Left ventricle myocardium inferior (tissue), 1 donor: ENCODE results near the gene CASP10. TPM values are rescaled to one million over a fixed set of nuclear protein-coding genes. Genes with fewer than 3 reads are reported as not detected.

ENCODE experiments used
- DNase-seq: peaks from one replicate; pipeline ENCODE4 v3.0.0-alpha.2; 2020
- H3K27ac ChIP-seq: fragments of 200-600 bp; replicated peaks from 2 replicates; pipeline ENCODE4 v1.8.0; 2021
- H3K27me3 ChIP-seq: fragments of 200-600 bp; 2 replicates; pipeline ENCODE4 v1.8.0; 2021; ENCODE audit warnings: low read depth
- H3K36me3 ChIP-seq: fragments of 200-600 bp; 2 replicates; pipeline ENCODE4 v1.8.0; 2021
- H3K4me1 ChIP-seq: fragments of 200-600 bp; 2 replicates; pipeline ENCODE4 v1.8.0; 2021
- H3K4me3 ChIP-seq: fragments of 200-600 bp; 2 replicates; pipeline ENCODE4 v1.8.0; 2021; ENCODE audit warnings: mild to moderate bottlenecking, moderate library complexity
- H3K9me3 ChIP-seq: fragments of 200-600 bp; replicated peaks from 2 replicates; pipeline ENCODE4 v1.8.0; 2021
- intact Hi-C: fragments of 100-400 bp; cut with micrococcal nuclease; formaldehyde crosslinking; loops from one replicate; pipeline ENCODE4 v1.11.0; 2022
- total RNA-seq: library from RNA; stranded (reverse); fragmentation: NEBNext Ultra II Directional; extraction: Animal tissue kit (Norgen Biotek cat#: 25700); gene quantifications from one replicate; pipeline ENCODE4 v1.2.1, GENCODE V29; 2021
- TF ChIP-seq, protein P1 (sequence below): fragments of 200-600 bp; IDR thresholded peaks from 2 replicates; pipeline ENCODE4 v1.8.0; 2021; ENCODE audit warnings: antibody characterized with exemption, mild to moderate bottlenecking, borderline replicate concordance
- donor health status: DM: no; HTN: yes; CAD: no; lungs with severe emphysema.

CASP10 gene
- total RNA-seq, 1 donor from 2014 or later = 5.4 TPM

DNA sequence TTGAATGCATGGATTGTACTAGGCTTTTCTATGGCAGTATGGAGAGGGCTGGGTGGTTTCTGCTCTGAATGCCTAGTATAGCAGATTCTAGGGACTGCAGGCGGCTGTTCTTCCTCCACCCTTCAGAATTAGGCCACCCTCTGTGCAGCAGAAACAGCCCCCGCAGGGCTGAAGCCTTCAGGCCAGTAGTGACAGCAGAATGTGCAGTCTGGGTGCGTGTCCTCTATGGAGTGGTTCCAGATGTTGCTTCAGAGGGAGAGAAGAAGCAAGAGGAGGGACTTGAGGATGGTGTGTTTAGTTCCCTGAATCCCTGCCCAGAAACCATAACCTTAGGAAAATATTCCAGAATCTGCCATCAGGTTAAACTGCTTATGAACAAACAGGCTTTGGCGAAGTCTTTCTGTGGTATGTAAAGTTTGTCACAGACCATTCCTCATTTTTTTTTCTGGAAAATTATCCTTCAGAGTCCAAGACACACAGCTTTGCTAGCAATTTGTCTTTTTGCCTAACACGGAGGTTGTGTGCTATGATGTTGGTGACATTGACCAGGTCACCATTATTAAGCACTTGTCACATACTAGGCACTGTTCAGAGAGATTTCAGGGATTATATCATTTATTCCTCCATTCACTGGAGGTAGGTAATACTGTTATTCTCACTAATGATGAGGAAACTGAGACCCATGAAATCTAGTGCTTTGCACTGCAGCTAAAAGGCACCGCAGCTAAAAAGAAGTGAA lies 21.1 kb downstream of the CASP10 start:
- H3K27ac ChIP-seq = no peak overlapping the region
- intact Hi-C loops = no loop called here
- no peak overlapping the region for H3K4me3 ChIP-seq
- peaks cover 10% of the 10 kb centered on the region for H3K36me3 ChIP-seq
- no peak for DNase-seq
- peaks cover 6% of the 10 kb centered on the region for H3K4me1 ChIP-seq
- no peaks in the 10 kb centered on the region for H3K27me3 ChIP-seq
- H3K9me3 ChIP-seq = no peaks in the 10 kb centered on the region
- TF ChIP-seq, protein P1, sequence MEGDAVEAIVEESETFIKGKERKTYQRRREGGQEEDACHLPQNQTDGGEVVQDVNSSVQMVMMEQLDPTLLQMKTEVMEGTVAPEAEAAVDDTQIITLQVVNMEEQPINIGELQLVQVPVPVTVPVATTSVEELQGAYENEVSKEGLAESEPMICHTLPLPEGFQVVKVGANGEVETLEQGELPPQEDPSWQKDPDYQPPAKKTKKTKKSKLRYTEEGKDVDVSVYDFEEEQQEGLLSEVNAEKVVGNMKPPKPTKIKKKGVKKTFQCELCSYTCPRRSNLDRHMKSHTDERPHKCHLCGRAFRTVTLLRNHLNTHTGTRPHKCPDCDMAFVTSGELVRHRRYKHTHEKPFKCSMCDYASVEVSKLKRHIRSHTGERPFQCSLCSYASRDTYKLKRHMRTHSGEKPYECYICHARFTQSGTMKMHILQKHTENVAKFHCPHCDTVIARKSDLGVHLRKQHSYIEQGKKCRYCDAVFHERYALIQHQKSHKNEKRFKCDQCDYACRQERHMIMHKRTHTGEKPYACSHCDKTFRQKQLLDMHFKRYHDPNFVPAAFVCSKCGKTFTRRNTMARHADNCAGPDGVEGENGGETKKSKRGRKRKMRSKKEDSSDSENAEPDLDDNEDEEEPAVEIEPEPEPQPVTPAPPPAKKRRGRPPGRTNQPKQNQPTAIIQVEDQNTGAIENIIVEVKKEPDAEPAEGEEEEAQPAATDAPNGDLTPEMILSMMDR = no peak

DNA sequence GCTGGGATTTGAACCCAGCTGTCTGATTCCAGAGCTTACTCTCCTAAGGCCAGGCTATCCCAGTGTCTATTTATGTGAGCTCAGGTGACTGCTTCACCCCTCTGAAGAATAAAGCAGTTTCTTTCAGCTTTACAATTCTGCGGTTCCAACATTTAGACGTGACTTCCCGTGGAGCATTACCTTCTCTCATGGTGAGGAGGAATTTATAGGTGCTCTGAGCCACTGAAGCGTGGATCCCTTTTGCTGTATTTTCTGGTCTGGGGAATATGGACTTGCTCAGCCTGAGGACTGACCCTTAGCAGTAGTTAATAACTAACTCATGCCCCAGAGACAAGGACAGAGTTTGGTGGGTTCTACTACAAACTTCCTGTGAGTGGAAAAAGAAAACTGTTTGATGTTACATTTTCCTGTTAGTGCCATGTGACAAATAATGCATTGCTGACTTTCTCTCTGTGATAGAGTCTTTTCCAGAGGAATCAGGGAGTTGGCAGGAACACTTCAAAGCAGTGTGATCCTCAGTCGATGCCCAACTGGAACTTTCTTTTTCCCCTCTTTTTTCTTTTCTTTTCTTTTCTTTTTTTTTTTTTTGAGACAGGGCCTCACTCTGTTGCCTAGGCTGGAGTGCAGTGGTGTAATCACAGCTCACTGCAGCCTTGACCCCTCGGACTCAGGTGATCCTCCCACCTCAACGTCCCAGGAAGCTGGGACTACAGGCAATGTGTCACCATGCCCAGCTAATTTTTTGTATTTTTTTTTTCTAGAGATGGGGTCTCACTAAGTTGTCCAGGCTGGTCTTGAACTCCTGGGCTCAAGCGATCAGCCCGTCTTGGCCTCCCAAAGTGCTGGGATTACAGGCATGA lies 21.9 kb downstream of the CASP10 start:
- Histone ChIP-seq H3K9me3 (no peaks in the 10 kb centered on the region), H3K27me3 (no peaks in the 10 kb centered on the region), H3K36me3 (peaks cover 17% of the 10 kb centered on the region), H3K4me3 (no peak overlapping the region), H3K4me1 (peaks cover 1% of the 10 kb centered on the region), H3K27ac (no peak overlapping the region)
- TF ChIP-seq, protein P1 = no peak
- intact Hi-C loops = no loop called here
- no peak for DNase-seq

DNA sequence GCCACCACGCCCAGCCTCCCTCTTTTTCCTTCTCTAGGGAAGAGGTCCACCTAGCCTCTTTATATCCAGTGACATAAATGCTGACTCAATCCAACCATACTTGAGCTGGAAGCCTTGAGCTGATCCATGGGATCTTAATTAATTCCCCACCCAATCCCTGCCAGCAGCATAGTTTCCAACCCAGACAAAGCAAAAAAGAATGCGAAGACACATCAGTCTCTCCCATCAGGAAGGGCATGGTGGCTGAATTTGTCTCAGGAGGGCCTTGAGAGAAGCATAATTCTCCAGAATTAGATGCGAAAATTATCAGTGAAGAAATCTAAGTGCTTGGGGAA lies 22.5 kb downstream of the CASP10 start:
- H3K27ac ChIP-seq = no peak overlapping the region
- H3K27me3 ChIP-seq = no peaks in the 10 kb centered on the region
- H3K4me1 ChIP-seq = no peaks in the 10 kb centered on the region
- H3K9me3 ChIP-seq = no peaks in the 10 kb centered on the region
- peaks cover 17% of the 10 kb centered on the region for H3K36me3 ChIP-seq
- H3K4me3 ChIP-seq = no peak overlapping the region
- no peak for DNase-seq
- intact Hi-C loops = no loop called here
- TF ChIP-seq, protein P1 = no peak

DNA sequence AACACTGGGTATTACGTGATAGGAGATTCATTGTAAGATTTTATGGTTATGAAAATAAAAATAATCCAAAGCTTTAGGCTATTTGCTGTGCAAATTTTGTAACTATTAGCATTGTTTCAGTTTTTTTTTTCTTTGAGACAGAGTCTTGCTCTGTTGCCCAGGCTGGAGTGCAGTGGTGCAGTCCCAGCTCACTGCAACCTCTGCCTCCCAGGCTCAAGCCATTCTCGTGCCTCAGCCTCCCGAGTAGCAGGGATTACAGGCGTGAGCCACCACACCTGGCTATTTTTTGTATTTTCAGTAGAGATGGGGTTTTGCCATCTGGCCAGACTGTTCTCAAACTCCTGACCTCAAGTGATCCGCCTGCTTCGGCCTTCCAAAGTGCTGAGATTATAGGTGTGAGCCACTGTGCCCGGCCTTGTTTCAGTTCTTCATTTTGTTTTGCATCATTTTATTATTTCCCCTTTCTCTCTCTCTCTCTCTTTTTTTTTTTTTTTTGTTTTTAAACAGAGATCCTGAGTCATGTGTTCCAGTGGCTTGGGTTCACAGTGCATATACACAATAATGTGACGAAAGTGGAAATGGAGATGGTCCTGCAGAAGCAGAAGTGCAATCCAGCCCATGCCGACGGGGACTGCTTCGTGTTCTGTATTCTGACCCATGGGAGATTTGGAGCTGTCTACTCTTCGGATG lies 25.8 kb downstream of the CASP10 start:
- peak; percentile 23 for DNase-seq
- Histone ChIP-seq H3K4me1 (no peaks in the 10 kb centered on the region), H3K36me3 (peaks cover 17% of the 10 kb centered on the region), H3K4me3 (no peak overlapping the region), H3K27ac (peak overlapping the region; percentile 13), H3K9me3 (no peaks in the 10 kb centered on the region), H3K27me3 (no peaks in the 10 kb centered on the region)
- intact Hi-C loops = no loop called here
- TF ChIP-seq, protein P1 = no peak

DNA sequence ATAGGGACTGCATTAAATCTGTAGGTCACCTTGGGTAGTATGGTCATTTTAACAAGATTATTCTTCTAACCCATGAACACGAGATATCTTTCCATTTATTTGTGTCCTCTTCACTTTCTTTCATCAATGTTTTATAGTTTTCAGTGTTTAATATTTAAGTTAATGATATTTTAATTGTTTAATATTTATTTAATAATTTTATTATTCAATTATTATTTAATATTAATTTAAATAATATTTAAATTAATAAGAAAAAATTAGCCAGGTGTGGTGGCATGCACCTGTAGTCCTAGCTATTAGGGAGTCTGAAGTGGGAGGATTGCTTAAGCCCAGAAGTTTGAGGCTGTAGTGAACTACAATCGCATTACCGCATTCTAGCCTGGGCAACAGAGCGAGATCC lies 33.0 kb downstream of the CASP10 start:
- Histone ChIP-seq H3K27me3 (no peaks in the 10 kb centered on the region), H3K27ac (no peak overlapping the region), H3K36me3 (peaks cover 18% of the 10 kb centered on the region), H3K4me1 (peaks cover 27% of the 10 kb centered on the region), H3K9me3 (no peaks in the 10 kb centered on the region), H3K4me3 (no peak overlapping the region)
- TF ChIP-seq, protein P1 = no peak
- intact Hi-C loops = no loop called here
- DNase-seq = no peak
